ENCODE results near the gene DNAH17. TPM values are rescaled to one million over a fixed set of nuclear protein-coding genes. Genes with fewer than 3 reads are reported as not detected.

DNAH17 gene
- total and polyA plus RNA-seq, 2 experiments from 2014 or later = 1.7 TPM; not detected in 1

DNA sequence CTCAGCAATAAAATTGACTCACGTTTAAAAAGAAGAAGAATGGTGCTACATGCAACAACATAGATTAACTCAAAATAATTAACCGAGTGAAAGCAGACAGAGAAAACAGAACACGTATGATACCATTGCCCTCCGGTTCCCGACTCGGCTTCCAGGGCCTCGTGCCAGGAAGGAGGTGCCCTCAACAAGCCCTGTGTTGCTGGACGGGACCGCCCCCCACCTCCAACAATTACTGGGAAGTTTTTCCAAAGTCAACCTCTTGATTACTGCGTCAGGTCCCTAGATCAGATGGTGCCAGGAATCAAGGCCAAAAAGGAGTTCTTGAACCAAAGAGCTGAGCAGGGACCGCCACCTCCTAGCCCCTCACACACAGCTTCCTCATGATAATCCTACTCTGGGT lies 20.4 kb downstream of the DNAH17 start:
- Histone ChIP-seq H3K27me3 (no peaks in the 10 kb centered on the region), H3K36me3 (no peaks in the 10 kb centered on the region), H3K4me1 (ENCODE audit: low read depth) (no peaks in the 10 kb centered on the region), H3K9me3 (ENCODE audit: low read depth) (no peaks in the 10 kb centered on the region), H3K27ac (no peak overlapping the region), H3K4me3 (no peak overlapping the region)
- TF ChIP-seq, protein P1, sequence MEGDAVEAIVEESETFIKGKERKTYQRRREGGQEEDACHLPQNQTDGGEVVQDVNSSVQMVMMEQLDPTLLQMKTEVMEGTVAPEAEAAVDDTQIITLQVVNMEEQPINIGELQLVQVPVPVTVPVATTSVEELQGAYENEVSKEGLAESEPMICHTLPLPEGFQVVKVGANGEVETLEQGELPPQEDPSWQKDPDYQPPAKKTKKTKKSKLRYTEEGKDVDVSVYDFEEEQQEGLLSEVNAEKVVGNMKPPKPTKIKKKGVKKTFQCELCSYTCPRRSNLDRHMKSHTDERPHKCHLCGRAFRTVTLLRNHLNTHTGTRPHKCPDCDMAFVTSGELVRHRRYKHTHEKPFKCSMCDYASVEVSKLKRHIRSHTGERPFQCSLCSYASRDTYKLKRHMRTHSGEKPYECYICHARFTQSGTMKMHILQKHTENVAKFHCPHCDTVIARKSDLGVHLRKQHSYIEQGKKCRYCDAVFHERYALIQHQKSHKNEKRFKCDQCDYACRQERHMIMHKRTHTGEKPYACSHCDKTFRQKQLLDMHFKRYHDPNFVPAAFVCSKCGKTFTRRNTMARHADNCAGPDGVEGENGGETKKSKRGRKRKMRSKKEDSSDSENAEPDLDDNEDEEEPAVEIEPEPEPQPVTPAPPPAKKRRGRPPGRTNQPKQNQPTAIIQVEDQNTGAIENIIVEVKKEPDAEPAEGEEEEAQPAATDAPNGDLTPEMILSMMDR (IDR thresholded peaks at IDR 0.05; ENCODE audit: low read depth, low read length) = no peak
- DNase-seq (ENCODE audit: low read depth in 1 of 2, low spot score in 1 of 2) = no peak

- peak in 1 of 2 donors; percentile 17 for DNase-seq (ENCODE audit: low read depth in 1 of 2, low spot score in 1 of 2)
- Histone ChIP-seq H3K27ac (no peak overlapping the region), H3K4me1 (ENCODE audit: low read depth) (no peaks in the 10 kb centered on the region), H3K27me3 (no peaks in the 10 kb centered on the region), H3K9me3 (ENCODE audit: low read depth) (no peaks in the 10 kb centered on the region), H3K36me3 (no peaks in the 10 kb centered on the region), H3K4me3 (no peak overlapping the region)
- TF ChIP-seq, protein P1 (IDR thresholded peaks at IDR 0.05; ENCODE audit: low read depth, low read length) = no peak
Measured at GRCh38 chr17:78555746-78556401, 21.3 kb downstream of the DNAH17 start.

GRCh38 chr17:78550464-78550863 lies 26.7 kb downstream of the DNAH17 start:
- no peaks in the 10 kb centered on the region for H3K9me3 ChIP-seq (ENCODE audit: low read depth)
- H3K4me1 ChIP-seq (ENCODE audit: low read depth) = no peaks in the 10 kb centered on the region
- no peak for DNase-seq (ENCODE audit: low read depth in 1 of 2, low spot score in 1 of 2)
- no peak overlapping the region for H3K4me3 ChIP-seq
- H3K27ac ChIP-seq = no peak overlapping the region
- TF ChIP-seq, protein P1 (IDR thresholded peaks at IDR 0.05; ENCODE audit: low read depth, low read length) = no peak
- no peaks in the 10 kb centered on the region for H3K27me3 ChIP-seq
- H3K36me3 ChIP-seq = no peaks in the 10 kb centered on the region

DNA sequence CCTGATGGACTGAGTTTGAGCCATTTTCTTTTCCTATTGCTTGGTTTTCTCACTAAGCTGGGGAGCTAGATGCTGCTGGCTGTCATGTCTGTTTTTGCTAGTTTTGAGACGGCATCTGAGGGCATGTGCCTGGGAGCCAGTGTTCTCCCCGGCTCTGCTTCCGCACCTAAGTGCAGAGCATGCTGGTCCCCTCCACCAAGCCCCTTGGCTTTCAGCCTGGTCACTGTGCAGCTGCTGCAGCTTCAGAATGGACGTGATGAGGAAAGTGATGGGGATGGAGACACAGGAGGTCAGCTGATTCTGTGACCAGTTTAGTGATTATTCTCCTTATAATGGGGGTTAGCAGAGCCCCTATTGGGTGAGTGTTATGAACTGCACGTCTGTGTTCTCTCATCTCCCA lies 28.5 kb downstream of the DNAH17 start:
- no peaks in the 10 kb centered on the region for H3K9me3 ChIP-seq (ENCODE audit: low read depth)
- no peaks in the 10 kb centered on the region for H3K36me3 ChIP-seq
- H3K4me3 ChIP-seq = no peak overlapping the region
- no peak for DNase-seq (ENCODE audit: low read depth in 1 of 2, low spot score in 1 of 2)
- H3K4me1 ChIP-seq (ENCODE audit: low read depth) = no peaks in the 10 kb centered on the region
- no peak overlapping the region for H3K27ac ChIP-seq
- TF ChIP-seq, protein P1 (IDR thresholded peaks at IDR 0.05; ENCODE audit: low read depth, low read length) = no peak
- H3K27me3 ChIP-seq = no peaks in the 10 kb centered on the region

DNA sequence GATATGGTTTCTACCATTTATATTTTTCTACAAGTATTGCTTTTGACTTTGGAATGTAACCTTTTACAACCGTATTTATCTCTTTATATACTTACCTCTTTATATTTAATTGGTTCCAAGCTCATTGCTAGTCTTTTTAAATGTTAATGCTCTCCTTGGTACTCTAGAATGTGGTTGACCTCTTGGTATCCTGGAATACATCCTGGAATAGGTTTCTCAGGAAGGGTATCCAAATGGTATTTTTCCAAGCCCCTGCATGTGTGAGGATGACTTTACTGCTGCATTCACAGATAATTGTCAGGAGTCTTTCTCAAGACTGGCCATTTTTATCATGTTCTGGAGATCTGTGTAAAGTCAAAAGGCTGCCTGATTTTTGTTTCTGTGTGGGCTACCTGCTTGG lies 30.2 kb downstream of the DNAH17 start:
- no peak overlapping the region for H3K27ac ChIP-seq
- no peak for DNase-seq (ENCODE audit: low read depth in 1 of 2, low spot score in 1 of 2)
- H3K27me3 ChIP-seq = no peaks in the 10 kb centered on the region
- TF ChIP-seq, protein P1 (IDR thresholded peaks at IDR 0.05; ENCODE audit: low read depth, low read length) = no peak
- no peak overlapping the region for H3K4me3 ChIP-seq
- no peaks in the 10 kb centered on the region for H3K4me1 ChIP-seq (ENCODE audit: low read depth)
- no peaks in the 10 kb centered on the region for H3K36me3 ChIP-seq
- H3K9me3 ChIP-seq (ENCODE audit: low read depth) = no peaks in the 10 kb centered on the region

Data from cardiac muscle cell (in vitro differentiated cells and primary cell).